Kidney (tissue), 14 donors: ENCODE data around the gene C1QTNF8. TPM values are rescaled to one million over a fixed set of nuclear protein-coding genes. Genes with fewer than 3 reads are reported as not detected.

ENCODE experiments used
- DNase-seq, 5 donors: peaks; one replicate each; pipeline ENCODE4 v3.0.0-alpha.2; 2013 to 2020
- FAIRE-seq: peaks from 2 replicates; lab custom pipeline; 2012; peaks lifted over from hg19 to GRCh38; lab: Jason Lieb, UNC
- H3K27ac ChIP-seq, 2 donors: one replicate each; pipeline ENCODE4 v1.7.0; 2013; ENCODE audit warnings: low read depth in 2 of 2, low read length in 2 of 2, inconsistent platforms in 1 of 2
- H3K27me3 ChIP-seq: one replicate; pipeline ENCODE4 v1.7.1; 2013; ENCODE audit warnings: low read length, inconsistent platforms; ENCODE audit not compliant: control insufficient read depth, insufficient read depth
- H3K36me3 ChIP-seq, 3 donors: one replicate each; pipeline versions ENCODE4 v1.7.0 to v1.7.1; 2013; ENCODE audit warnings: low read length in 3 of 3, control low read depth in 1 of 3, inconsistent platforms in 1 of 3; ENCODE audit not compliant: insufficient read depth in 3 of 3, control insufficient read depth in 2 of 3
- H3K4me1 ChIP-seq, 3 donors: one replicate each; pipeline versions ENCODE4 v1.7.0 to v1.7.1; 2013; ENCODE audit warnings: low read length in 3 of 3, inconsistent platforms in 1 of 3, low read depth in 1 of 3; ENCODE audit not compliant: control insufficient read depth in 2 of 3, insufficient read depth in 2 of 3
- H3K4me3 ChIP-seq, 3 donors: one replicate each; pipeline versions ENCODE4 v1.7.0 to v1.8.1; 2013; ENCODE audit warnings: low read length in 3 of 3, control low read depth in 1 of 3, inconsistent platforms in 1 of 3
- H3K9ac ChIP-seq, 3 donors: one replicate each; pipeline versions ENCODE4 v1.7.0 to v1.7.1; 2013; ENCODE audit warnings: low read length in 3 of 3, control low read depth in 1 of 3, inconsistent platforms in 1 of 3
- H3K9me3 ChIP-seq, 3 donors: one replicate each; pipeline versions ENCODE4 v1.7.0 to v1.7.1; 2013; ENCODE audit warnings: low read length in 3 of 3, control low read depth in 1 of 3, inconsistent platforms in 1 of 3; ENCODE audit not compliant: control insufficient read depth in 2 of 3, insufficient read depth in 1 of 3
- CTCF ChIP-seq: IDR thresholded peaks from 3 replicates; pipeline ENCODE4 v1.5.1; 2012; ENCODE audit warnings: mild to moderate bottlenecking, moderate library complexity, borderline replicate concordance; ENCODE audit not compliant: insufficient read depth; ENCODE audit errors: extremely low read depth
- intact Hi-C: fragments of 100-400 bp; cut with DNase I; formaldehyde crosslinking; loops from one replicate; pipeline ENCODE4 v1.11.1; 2022
- polyA plus RNA-seq: library from polyadenylated mRNA; stranded (reverse); fragments of 350-450 nt; fragmentation: Illumina TruSeq; extraction: RNeasy Lipid Tissue Mini Kit (QIAGEN cat#74804); gene quantifications from one replicate; pipeline ENCODE4 v1.2.3, GENCODE V29; 2014; ENCODE audit warnings: low read depth, low replicate concordance; ENCODE audit not compliant: insufficient read depth
- total RNA-seq: library from RNA; stranded (reverse); fragmentation: NEBNext Ultra II Directional; extraction: Animal tissue kit (Norgen Biotek cat#: 25700); gene quantifications from one replicate; pipeline ENCODE4 v1.2.1, GENCODE V29; 2021
- donor health status: control.
- donor health status: control.
- donor health status: control.
- donor health status: control.
- donor health status: control.
- donor health status: DM: yes; HTN: yes; CAD: no.
- donor health status: Normal renal cell carcinoma (clear cell type).

Gene C1QTNF8
- total and polyA plus RNA-seq, 2 donors from 2014 or later = not detected

GRCh38 chr16:1082266-1082951, 13.6 kb downstream of the C1QTNF8 start:
- no peak for TF ChIP-seq CTCF
- Histone ChIP-seq H3K27ac (peak overlapping the region in 1 of 2 donors; percentile 22), H3K4me1 (peaks cover 0 to 6% (median 0%) of the 10 kb centered on the region in 3 donors), H3K9me3 (peaks cover 0 to 14% (median 2%) of the 10 kb centered on the region in 3 donors), H3K27me3 (no peaks in the 10 kb centered on the region), H3K9ac (no peak overlapping the region), H3K36me3 (no peaks in the 10 kb centered on the region), H3K4me3 (no peak overlapping the region)
- DNase-seq = peak in 2 of 5 donors; percentile 56 to 94
- intact Hi-C loops = no loop called here
- FAIRE-seq = no peak

GRCh38 chr16:1081734-1082265, 14.2 kb downstream of the C1QTNF8 start:
- DNase-seq (no peak), FAIRE-seq (no peak)
- Histone ChIP-seq H3K27ac (no peak overlapping the region), H3K36me3 (no peaks in the 10 kb centered on the region), H3K27me3 (no peaks in the 10 kb centered on the region), H3K4me3 (no peak overlapping the region), H3K4me1 (peaks cover 0 to 6% (median 0%) of the 10 kb centered on the region in 3 donors), H3K9me3 (peaks cover 0 to 14% (median 2%) of the 10 kb centered on the region in 3 donors), H3K9ac (no peak overlapping the region)
- intact Hi-C loops = no loop called here
- TF ChIP-seq CTCF = no peak

GRCh38 chr16:1080801-1081733, 15.0 kb downstream of the C1QTNF8 start:
- intact Hi-C loops = no loop called here
- Histone ChIP-seq H3K9ac (no peak overlapping the region), H3K27ac (no peak overlapping the region), H3K4me3 (no peak overlapping the region), H3K27me3 (no peaks in the 10 kb centered on the region), H3K4me1 (peaks cover 0 to 6% (median 0%) of the 10 kb centered on the region in 3 donors), H3K9me3 (peaks cover 0 to 14% (median 2%) of the 10 kb centered on the region in 3 donors), H3K36me3 (no peaks in the 10 kb centered on the region)
- DNase-seq (peak in 1 of 5 donors; percentile 61), FAIRE-seq (no peak)
- no peak for TF ChIP-seq CTCF
